ENCODE results near the gene SPATS2. TPM values are rescaled to one million over a fixed set of nuclear protein-coding genes. Genes with fewer than 3 reads are reported as not detected.
"Not testable (repeated sequence)": the region's sequence is repeated elsewhere in the genome, so short reads cannot be mapped to it uniquely, and the experiment has no call there.

Gene SPATS2
- 10 to 100 TPM; 10.5 to 39.3 (median 21.0) TPM for total RNA-seq

- WGBS, 2 donors (ENCODE audit: low coverage in 1 of 2) = 0% methylated on average over 12 to 38 of the region's 52 CpGs
- H3K4me1 ChIP-seq = peaks cover 9 to 28% (median 23%) of the 10 kb centered on the region in 4 donors
- no peaks in the 10 kb centered on the region for H3K27me3 ChIP-seq
- intact Hi-C loops (cut with DNase I; ENCODE audit: low total_unique reads) = no loop called here
- peak; percentile 95 for DNase-seq
- no peaks in the 10 kb centered on the region for H3K9me3 ChIP-seq
- peak; percentile 54 for TF ChIP-seq POLR2A (IDR thresholded peaks at IDR 0.05)
- no peak for TF ChIP-seq CTCF (IDR thresholded peaks at IDR 0.05)
- H3K27ac ChIP-seq = peak within 1 kb of the TSS; percentile 94 to 99 (median 98)
- in situ Hi-C loops (cut with MboI; ENCODE audit: low pct_ligation_motif_present in 1 of 4, low pct_unique_long_range_greater_than_20kb in 1 of 4, low sequenced_read_pairs in 3 of 4) = no loop called here
- peak within 1 kb of the TSS; percentile 82 to 96 (median 87) for H3K4me3 ChIP-seq
- H3K36me3 ChIP-seq = no peaks in the 10 kb centered on the region
Measured at GRCh38 chr12:49367381-49368239, at the start of gene SPATS2. Gene SPATS2 (plus strand): TSS chr12:49367462. CDS start chr12:49461013, 93,551 bp downstream.

GRCh38 chr12:49320411-49321103 is 46.7 kb upstream of the SPATS2 start:
- H3K27ac ChIP-seq; H3K4me3 ChIP-seq; H3K9me3 ChIP-seq; in situ Hi-C loops (cut with MboI; ENCODE audit: low pct_ligation_motif_present in 1 of 4, low pct_unique_long_range_greater_than_20kb in 1 of 4, low sequenced_read_pairs in 3 of 4); intact Hi-C loops (cut with DNase I; ENCODE audit: low total_unique reads); H3K36me3 ChIP-seq; DNase-seq; H3K27me3 ChIP-seq: not testable (repeated sequence)
- WGBS, 2 donors (ENCODE audit: low coverage in 1 of 2) = 93 to 98% methylated on average over 7 to 9 of the region's 9 CpGs
- peaks cover 4 to 17% (median 13%) of the 10 kb centered on the region in 4 donors for H3K4me1 ChIP-seq

- Histone ChIP-seq H3K4me1 (peaks cover 4 to 17% (median 13%) of the 10 kb centered on the region in 4 donors), H3K27ac (peak overlapping the region; percentile 55 to 87 (median 64)), H3K27me3 (no peaks in the 10 kb centered on the region), H3K36me3 (no peaks in the 10 kb centered on the region), H3K4me3 (peak overlapping the region; percentile 33 to 86 (median 66)), H3K9me3 (no peaks in the 10 kb centered on the region)
- TF ChIP-seq POLR2A (IDR thresholded peaks at IDR 0.05) (no peak), EP300 (IDR thresholded peaks at IDR 0.05; ENCODE audit: low read depth) (no peak), POLR2AphosphoS5 (IDR thresholded peaks at IDR 0.05) (no peak), CTCF (IDR thresholded peaks at IDR 0.05) (no peak)
- no peak for DNase-seq
- intact Hi-C loops (cut with DNase I; ENCODE audit: low total_unique reads) = no loop called here
- in situ Hi-C loops (cut with MboI; ENCODE audit: low pct_ligation_motif_present in 1 of 4, low pct_unique_long_range_greater_than_20kb in 1 of 4, low sequenced_read_pairs in 3 of 4) = no loop called here
- 36 to 48% methylated on average over 11 to 12 of the region's 12 CpGs for WGBS, 2 donors (ENCODE audit: low coverage in 1 of 2)
Measured at GRCh38 chr12:49322367-49322707, 44.9 kb upstream of the SPATS2 start.

GRCh38 chr12:49322708-49323523 is 44.3 kb upstream of the SPATS2 start, which contains the start of gene TROAP:
Gene TROAP (plus strand): TSS chr12:49323255. CDS start chr12:49323609, 354 bp downstream.
- TF ChIP-seq POLR2AphosphoS5 (IDR thresholded peaks at IDR 0.05) (peak; percentile 38 to 76 (median 67)), CTCF (IDR thresholded peaks at IDR 0.05) (no peak), POLR2A (IDR thresholded peaks at IDR 0.05) (peak; percentile 46)
- WGBS, 2 donors (ENCODE audit: low coverage in 1 of 2) = 0% methylated on average over 18 to 61 of the region's 65 CpGs
- Histone ChIP-seq H3K27ac (peak within 1 kb of the TSS; percentile 55 to 87 (median 64)), H3K27me3 (no peaks in the 10 kb centered on the region), H3K9me3 (no peaks in the 10 kb centered on the region), H3K4me3 (peak within 1 kb of the TSS; percentile 49 to 86 (median 66)), H3K4me1 (peaks cover 4 to 17% (median 13%) of the 10 kb centered on the region in 4 donors), H3K36me3 (no peaks in the 10 kb centered on the region)
- DNase-seq = peak; percentile 98
- intact Hi-C loops (cut with DNase I; ENCODE audit: low total_unique reads) = no loop called here
- in situ Hi-C loops (cut with MboI; ENCODE audit: low pct_ligation_motif_present in 1 of 4, low pct_unique_long_range_greater_than_20kb in 1 of 4, low sequenced_read_pairs in 3 of 4) = no loop called here

All from transverse colon (tissue), 4 donors.